ENCODE results near the gene RNF14.

The RNF14 gene

DNA sequence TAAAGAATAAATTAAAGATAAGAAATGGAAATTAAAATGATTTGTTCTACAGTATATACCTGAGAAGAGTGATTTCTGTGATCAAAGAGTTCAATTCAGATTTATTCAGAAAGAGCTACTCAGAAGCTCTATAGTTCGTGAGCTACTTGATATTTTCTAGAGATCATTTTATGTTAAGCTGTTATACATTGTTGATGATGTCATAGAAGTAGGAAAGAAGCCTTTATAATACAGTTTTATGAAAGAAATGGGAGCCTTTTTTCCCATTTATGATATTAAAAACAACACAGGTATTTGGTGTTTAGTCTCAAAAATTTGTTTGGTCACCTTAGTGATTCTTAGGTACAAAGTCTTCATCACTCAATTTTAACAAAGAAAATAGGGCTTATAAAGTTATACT lies 20.8 kb downstream of the RNF14 start:
- DNase-seq = no peak

DNA sequence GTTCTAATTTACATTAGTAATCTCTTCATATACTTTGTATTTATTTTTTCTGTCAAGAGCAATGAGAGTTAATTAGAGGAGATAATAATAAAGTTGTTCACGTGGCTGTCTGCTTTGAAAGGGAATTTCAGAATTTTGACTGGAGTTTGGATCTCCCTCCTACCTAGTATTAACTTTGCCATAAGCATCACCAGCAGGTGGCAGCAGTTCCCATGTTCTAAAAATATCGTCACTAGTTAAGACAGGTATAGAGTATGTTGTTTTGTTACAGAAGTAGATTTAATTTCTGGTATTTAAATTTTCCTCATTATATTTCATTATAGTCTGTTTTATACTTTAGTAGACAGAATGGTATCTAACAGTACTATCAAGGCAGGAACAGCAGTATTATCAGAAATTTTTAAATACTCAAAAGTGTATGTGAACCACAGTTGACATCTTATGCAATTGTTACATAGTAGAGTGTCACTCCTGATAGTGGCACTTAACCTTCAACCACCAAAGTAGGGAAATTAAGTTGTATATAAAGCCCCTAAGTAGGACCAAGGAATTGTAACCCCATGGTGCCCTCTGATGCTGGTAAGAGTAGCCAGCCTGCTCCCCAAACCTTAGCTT lies 23.6 kb downstream of the RNF14 start:
- DNase-seq = no peak

DNA sequence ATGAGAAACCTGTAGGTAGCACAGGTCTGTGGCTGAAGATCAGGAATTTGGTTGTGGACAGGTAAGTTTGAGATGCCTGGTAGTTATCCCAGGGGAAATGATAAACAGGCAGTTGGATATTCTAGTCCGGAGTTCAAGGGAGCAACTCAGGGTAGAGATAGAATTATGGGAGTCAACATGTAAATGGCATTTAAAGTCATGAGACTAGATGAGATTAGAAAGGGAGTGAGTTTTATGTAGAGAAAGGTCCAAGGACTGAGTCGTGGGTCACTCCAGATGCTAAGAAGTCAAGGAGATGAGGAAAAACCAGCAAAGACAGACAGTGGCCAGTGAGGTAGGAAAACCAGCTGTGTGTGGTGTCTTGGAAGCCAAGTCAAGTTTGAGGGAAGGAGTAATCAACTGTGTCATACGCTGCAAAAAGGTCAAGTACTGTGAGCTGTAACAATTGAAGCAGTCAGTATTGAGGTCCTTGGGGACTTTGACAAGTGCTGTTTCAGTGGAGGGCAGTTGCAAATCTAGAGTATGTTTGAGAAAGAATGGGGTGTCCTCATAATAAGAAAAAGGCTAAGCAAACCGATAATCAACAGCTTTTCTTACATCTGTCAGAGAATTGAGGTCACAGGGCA lies 25.7 kb downstream of the RNF14 start:
- DNase-seq = no peak

DNA sequence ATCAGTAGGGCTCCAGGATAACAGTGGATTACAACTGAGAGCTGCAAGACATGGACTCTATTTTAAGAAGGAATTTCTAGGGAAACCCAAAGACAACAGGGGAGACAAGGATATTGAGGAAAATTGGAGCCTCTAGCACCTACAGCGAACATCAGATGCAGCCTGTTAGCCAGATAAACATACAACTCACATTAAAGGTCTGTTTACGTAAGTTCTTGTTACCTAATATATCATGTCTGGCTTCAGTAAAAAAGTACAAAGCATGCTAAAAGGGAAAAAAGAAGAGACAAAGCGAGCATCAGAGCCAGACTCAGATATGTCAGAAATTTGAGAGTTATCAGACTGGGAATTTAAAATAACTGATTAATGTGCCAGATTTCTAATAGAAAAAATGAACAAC lies 26.8 kb downstream of the RNF14 start:
- no peak for DNase-seq

DNA sequence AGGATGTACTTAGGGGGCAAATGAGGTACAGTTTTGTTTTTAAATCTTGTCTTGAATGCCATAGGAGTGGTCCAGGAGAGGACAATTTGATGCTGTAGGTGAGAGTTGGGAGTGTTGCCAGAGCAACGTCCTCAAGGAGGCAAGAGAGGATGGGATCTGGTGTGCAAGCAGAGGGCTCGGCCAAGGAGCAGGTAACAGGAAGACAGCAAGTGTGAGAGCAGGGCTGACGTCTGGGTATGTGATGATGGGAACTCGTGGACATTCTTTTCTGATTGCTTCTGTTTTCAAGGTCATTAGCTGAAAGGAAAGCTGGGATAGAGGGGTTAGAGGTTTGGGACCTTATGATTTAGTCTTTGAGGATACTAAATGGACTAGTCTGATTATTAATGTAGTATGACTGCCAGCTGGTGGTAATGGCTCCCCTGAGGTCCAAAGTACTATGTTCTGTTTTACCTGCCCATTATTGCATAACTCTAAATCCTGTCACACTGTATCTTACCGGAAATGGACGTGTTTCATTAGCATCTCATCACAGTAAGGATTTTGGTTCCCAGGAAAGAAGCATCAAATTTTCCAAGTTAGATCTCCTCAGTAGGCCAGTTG lies 28.6 kb downstream of the RNF14 start:
- DNase-seq = no peak

DNA sequence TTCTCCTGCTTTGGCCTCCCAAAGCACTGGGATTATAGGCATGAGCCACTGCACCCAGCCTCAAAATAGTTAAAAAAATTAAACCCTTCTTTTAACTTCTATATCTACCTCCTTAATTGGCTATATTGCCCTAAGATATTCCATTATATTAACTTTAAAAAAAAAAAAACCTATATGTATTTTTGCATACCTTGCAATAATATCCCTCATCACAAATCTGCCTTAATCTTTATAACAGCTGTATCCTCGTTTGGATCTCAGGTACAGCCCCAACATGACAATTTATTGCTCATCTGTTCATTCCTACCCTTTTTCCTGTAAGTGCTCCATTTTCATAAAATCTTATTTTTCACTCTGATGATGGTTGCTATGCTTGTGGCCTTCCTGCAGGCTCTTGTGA lies 31.3 kb downstream of the RNF14 start:
- DNase-seq = no peak

DNA sequence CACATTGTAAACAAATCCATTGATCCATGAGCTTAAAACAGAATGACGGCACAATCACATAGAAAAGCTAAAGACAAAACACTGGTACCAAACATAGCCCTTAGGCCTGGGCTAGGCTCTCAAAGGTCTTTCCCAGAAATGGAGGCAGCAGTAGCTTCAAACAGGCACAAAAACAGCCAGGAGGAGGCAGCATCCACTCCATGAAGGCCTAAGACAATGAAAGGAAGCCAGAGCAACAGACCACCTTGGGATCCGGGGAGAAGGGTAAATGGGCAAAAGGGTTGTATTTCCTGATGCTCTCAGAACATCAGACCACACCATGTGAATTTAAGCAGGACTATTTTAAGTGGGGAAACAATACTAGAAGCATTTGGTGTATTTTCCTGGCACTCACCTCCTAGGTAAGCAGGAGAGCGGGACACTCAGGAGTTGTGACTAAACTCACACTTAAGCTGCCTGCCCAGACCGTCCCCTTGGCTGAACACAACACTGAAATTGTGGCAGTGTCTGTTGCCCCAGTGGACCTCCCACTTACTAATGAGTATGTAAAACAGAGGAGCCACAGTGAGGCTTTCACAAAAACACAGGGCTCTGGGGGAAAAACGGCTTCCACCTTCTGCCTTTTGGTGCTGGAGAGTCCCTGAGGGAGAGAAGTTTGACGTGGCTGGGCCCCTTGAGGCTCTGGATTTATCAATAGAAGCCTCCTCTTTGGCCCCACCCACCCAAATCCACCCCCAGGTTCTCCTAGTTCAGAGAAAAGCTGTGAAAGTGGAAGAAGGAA lies 32.0 kb downstream of the RNF14 start:
- no peak for DNase-seq

DNA sequence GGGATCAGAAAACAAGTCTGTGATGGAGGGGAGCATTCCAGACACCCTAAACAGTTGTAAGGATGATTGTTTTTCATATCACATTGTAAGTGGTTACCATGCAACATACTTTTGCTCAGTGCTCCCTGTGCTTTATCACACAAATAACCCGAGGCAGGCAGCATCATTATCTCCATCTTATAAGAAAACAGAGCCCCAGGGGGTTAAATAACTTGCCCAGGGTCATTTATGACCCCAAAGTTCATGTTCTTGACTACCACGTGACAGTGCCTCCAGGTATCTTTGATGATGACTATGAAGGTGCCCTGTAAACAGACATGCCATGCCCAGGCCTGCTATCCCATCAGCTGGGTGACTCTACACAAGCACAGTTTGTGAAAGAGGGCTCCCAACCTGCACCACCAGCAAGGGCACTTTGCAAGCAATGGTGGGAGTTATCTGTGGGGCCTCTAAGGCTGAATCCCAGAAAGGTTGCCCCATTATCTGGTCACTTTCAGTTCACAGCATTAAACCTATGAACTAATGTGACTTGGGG lies 34.4 kb downstream of the RNF14 start:
- DNase-seq = no peak

DNA sequence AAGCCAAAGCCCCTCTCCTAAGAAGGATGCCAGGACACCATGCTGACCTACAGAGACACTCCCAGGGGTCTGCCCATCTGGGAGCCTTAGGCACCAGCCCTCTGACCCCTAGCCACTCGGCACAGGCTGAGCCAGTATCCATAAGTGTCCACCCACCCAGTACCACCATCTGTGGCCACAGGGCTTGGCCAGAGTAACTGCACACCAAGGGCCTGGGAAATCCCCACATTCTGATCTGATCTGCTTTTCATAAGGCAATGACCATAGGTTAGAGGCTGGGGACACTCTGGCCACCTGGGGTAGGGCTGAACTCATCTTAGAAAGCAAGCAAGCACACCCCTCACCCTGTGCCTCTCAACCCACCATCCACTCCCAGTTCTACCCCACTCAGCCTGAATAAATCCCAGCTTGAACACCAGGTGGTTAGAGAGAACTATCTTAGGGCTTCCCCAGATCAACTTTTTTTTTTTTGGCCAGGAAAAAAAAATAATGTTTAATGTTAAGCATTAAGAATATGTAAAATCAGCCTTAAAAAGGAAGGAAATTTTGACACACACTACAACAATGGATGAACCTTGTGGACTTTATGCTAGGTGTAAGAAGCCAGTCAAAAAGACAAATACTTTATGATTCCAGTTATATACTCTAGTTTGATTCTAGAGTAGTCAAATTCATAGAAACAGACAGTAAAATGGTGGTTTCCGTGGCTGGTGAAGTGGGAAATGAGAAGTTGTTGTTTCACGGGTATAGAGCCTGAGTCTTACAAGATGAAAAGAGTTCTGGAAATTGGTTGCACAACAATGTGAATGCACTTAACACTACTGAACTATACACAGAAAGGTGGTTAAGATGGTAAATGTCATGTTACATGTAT lies 37.7 kb downstream of the RNF14 start:
- DNase-seq = no peak

DNA sequence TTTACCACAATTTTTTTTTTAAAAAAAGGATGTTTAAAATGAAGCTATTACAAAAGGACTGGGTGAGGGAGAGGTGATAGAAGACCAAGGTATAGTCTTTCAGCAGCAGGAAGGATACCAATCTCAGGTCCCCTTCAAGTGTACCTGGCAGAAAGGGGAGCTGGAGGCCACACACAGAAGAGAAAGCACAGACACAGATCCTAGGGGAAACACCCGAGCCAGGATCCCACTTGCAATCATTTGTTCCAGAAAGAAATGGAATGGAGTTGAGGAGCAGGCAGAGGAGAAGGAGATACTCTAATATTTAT lies 38.3 kb downstream of the RNF14 start:
- DNase-seq = no peak

DNA sequence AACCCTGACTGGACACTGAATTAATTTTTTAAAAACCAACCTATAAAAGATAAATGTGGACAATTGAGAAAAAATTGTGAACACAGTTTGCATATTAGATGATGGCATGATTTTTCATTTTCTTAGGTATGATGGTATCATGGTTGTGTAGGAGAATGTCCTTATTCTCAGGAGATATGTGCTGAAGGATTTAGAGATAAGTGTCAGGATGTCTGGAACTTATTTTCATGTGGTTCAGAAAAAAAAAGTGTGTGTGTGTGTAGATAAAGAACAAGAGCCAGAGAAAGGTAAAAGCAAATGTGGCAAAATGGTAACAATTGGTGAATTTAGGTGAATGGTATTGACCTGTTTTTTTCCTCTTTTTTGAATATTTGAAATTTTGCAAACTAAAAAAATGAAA lies 39.9 kb downstream of the RNF14 start:
- DNase-seq = no peak

DNA sequence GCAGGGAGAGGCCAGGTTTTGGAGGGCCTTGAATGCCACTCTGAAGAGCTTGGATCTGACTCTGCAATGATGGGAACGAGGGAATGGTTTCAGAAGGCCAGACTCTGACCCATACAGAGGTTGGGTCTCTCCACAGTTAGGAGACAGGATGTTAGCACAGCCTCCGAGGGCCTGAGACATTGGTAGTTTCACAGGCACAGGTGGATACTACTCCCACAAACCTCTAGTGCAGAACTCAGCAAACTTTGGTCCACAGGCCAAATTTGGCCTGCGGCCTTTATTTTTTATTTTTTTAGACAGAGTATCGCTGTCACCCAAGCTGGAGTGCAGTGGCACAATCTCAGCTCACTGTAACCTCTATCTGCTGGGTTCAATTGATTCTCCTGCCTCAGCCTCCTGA lies 41.0 kb downstream of the RNF14 start:
- no peak for DNase-seq

DNA sequence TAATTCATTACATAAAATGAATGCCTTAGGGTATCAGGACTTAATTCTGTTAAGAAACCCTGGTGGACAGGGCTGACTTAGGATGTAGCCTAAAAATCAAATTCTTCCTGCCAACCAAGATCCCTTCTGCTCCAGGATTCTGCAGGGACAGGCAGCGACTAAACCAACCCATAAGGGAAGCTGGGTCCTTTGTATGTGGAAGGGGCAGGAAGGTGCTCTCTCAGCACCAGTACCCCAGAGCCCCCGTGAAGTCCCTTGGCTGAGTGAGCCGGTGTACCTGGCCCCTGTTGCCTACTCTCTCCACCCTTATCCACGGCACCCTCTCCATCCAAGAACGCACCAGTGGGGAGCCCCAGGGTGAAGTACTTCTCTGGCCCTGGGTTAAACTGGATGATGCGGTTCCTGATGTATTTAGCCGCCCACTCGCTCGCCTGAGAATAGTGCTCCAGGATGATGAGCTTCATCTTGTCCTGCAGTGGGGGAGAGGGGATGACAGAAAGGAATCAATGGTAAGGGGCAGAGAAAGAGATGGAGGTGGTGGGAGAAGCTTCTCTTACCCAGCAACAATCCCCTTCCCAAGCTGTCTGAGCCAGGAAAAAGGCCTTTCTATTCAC lies 42.8 kb downstream of the RNF14 start:
- DNase-seq = no peak

DNA sequence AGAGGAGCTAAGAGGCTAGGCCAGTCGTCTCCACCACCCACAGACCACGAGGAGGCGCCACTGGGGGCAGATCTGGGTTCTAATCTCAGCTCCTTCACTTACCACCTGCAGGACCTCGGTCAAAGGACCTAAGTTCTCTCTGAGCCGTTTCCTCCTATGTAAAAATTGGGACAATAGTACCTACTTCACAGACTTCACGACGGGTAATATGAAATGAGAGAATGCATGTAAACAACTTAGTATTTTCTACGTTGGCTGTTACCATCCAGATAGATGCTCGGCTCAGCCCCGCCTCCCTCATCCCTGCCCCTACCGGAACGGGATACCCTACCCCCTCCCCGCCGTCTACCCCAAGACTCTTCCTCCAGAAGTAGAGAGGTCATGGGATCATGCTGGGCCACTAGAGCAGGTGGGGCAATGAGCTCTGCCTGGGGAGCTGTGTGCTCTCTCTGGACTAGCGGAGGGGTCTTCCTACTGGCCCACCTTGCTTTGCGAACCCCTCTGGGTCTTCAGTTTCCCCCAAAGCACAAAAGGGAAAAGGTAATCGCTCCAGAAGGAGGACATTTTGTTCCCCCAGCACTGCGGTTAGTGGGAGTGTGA lies 43.4 kb downstream of the RNF14 start:
- DNase-seq = no peak

DNA sequence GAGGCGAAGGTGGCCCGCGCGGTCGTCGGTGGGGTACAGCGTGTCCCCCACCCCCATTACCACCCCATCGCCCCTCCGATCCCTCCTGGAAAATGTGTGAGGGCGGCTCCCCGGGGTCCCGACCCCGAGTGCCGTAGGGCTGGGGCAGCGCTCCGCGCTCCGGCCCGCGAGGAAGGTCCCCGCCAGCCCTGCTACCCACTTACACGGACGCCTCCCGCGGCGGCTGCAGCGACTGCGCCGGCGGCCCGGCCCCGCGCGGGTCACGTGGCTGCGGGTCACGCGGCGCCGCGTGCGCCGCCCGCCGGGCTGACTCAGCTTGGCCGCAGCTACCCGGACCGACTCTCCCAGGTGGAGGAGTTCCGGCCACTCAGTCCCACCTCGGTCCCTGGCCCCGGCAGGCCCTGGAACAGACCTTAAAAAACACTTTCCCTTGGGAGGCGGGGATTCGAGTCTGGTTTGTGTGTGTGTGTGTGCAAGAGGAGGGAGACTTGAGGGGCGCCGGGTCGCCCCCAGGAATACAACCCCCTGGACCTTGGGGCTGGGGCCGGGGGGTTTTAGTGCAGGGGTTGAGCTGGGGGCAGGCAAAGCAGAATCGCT lies 44.0 kb downstream of the RNF14 start, which contains the start of gene GNPDA1:
Gene GNPDA1, minus strand, starts transcription at position 236 of the 597 bp plus-strand sequence. CDS start 992 bp downstream, outside the sequence.
- no peak for DNase-seq

DNA sequence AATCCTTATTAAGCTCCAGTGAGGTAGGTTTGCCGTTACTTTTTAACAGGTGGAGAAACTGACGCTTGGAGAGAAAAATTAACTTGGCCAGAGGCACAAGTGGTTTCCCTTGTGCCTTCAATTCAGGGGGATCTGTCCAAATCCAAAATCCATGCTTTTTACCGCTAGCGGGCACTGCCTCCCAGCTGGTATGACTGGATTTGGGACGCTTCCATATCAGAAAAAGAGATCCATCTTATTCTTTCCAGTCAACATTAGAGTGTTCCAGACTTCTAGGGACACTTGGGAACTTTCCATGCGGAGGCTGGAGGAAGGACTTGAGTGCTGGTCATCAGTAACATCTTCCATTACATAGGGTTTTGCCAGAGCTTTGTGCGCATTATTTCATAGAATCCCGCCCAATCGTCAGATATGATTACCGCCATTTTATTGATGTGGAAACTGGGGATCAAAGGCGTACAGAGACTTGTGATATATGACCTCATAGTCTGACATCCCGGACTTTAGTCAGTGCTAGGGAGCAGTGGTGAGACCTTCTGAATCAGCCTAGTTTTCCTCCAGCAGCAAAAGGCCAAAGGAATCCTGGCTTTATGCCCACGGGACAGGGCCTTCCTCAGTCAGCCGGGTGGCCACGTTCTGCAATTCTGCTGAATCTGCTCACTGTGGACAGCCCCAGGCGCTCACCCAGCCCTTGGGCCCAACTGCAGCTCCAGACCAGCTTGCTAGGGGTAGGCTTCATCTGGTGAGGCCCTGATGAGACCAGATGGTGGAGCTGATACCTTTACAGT lies 45.0 kb downstream of the RNF14 start:
- no peak for DNase-seq

DNA sequence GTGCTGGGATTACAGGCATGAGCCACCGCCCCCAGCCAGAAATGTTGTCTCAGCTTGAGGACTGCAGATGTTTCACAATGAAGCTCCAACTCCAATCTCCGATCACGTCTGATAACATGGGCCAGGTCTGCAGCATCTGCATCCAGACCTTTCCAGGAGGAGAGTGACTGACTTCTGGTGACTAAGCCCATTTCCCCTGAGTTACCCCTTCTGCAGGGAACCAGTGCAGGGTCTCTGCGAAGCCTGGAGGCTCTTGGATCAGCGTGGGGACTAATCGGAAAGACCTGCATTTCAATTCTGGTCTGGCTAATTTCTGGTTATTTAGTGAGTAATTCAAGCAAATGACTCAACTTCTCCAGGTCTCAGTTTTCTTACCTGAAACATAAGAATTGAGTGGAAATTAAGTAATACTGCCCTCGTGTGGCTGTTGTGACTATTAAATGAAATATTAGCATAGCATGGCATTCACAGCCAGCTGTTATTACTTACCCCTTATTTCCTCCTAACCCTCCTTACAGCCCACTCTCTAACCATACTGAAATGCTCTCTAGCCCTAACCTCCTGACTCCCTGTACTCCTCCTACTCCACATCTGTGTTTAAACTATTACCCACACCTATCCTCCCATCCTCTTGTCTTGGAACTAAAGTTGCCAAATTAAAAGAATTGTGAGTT lies 46.1 kb downstream of the RNF14 start:
- no peak for DNase-seq

DNA sequence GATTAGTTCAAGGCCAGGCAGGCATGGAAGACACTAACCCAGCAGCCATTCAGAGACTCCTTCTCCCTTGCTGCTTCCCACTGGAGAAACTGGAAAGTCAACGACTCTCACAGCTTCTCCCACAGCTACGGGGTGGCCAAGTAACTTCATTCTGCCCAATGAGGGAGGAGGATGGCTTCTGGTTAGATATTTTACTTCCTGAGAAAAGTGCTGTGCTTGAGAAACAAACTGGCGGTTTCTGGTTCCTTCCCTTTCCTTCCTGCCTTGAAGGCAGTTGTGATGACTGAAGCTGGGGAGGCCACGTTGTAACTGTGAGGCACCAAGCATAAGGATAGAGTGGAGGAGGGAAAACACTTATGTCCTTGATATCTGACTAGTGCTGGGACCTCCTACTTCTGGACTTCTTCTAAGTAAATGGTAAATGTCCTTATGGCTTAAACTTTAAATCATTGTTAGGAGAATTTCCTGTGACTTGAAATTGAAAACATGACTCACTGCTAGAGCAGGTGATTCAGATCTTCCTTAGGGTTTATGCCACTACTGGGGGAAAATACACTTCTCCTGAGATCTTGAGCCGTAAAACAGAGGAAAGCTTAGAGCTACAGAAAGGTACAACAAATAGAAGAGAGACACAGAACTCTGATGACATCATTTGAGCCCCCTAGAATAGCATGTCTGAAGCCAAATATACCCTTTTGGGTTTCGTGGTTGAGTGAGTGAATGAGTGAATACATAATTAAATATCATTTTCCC lies 47.1 kb downstream of the RNF14 start:
- no peak for DNase-seq

DNA sequence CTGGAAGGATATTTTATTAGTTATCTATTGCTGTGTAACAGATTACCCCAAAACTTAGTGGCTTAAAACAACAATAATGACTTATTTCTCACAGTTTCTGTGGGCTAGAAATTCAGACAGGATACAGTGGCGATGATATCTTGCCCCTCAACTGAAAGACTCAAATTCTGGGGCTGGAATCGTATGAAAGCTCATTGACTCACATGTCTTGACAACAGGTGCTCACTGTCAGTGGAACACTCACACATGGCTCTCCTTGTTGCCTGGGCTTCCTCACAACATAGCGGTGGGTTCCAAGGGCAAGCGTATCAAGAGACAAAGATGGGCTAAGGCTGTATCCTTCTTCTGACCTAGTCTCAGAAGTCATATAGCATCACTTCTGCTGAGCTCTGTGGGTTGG lies 47.7 kb downstream of the RNF14 start:
- DNase-seq = no peak

All from DMS153 (cell line).